Breast epithelium (tissue), 4 donors: Measurements from ENCODE around the gene FMOD. TPM values are rescaled to one million over a fixed set of nuclear protein-coding genes. Genes with fewer than 3 reads are reported as not detected.

Experiments
- DNase-seq, 2 donors: peaks; one replicate each; pipeline ENCODE4 v3.0.0-alpha.2; 2019; ENCODE audit warnings: low spot score in 2 of 2
- H3K27ac ChIP-seq, 2 donors: fragments of 200-600 bp; sonication (generic) in 1 of 2; one replicate each; pipeline ENCODE4 v1.5.1; 2016 to 2019; ENCODE audit warnings: mild to moderate bottlenecking in 1 of 2
- H3K27me3 ChIP-seq, 2 donors: fragments of 200-600 bp; sonication (generic) in 1 of 2; one replicate each; pipeline versions ENCODE4 v1.5.1 to v1.6.0; 2017 to 2019; ENCODE audit warnings: control low read depth in 1 of 2, mild to moderate bottlenecking in 1 of 2
- H3K36me3 ChIP-seq: fragments of 200-600 bp; one replicate; pipeline ENCODE4 v1.5.1; 2019
- H3K4me1 ChIP-seq, 2 donors: fragments of 200-600 bp; sonication (generic); one replicate each; pipeline ENCODE4 v1.5.1; 2016 to 2019; ENCODE audit warnings: control low read depth in 1 of 2
- H3K4me3 ChIP-seq, 3 donors: fragments of 200-600 bp; sonication (generic); 1 replicate in 2 of 3; 2 replicates in 1 of 3; pipeline ENCODE4 v1.5.1; 2016 to 2019; ENCODE audit warnings: mild to moderate bottlenecking in 3 of 3, moderate library complexity in 2 of 3
- H3K9me3 ChIP-seq, 2 donors: fragments of 200-600 bp; sonication (generic) in 1 of 2; one replicate each; pipeline ENCODE4 v1.5.1; 2016 to 2019; ENCODE audit warnings: control low read depth in 1 of 2
- CTCF ChIP-seq, 3 donors: fragments of 450-650 bp; IDR thresholded peaks; one replicate each; pipeline ENCODE4 v1.5.1; 2016 to 2017; ENCODE audit warnings: antibody characterized with exemption in 3 of 3, mild to moderate bottlenecking in 3 of 3, moderate library complexity in 3 of 3
- POLR2A ChIP-seq: fragments of 450-650 bp; IDR thresholded peaks from one replicate; pipeline ENCODE4 v1.6.1; 2016; ENCODE audit warnings: antibody characterized with exemption, mild to moderate bottlenecking, moderate library complexity
- POLR2AphosphoS5 ChIP-seq, 3 donors: sonication (generic); formaldehyde crosslinking; IDR thresholded peaks; one replicate each; pipeline ENCODE4 v1.6.1; 2017; ENCODE audit warnings: antibody characterized with exemption in 3 of 3
- intact Hi-C: fragments of 100-400 bp; cut with DNase I; formaldehyde crosslinking; loops from one replicate; pipeline ENCODE4 v1.15.1; 2023; ENCODE audit warnings: low total_unique reads
- total RNA-seq, 3 donors: library from RNA; depleted of rRNA; stranded (reverse); fragments of >200 nt; gene quantifications; one replicate each; pipeline ENCODE4 v1.1.0, GENCODE V29; 2016

Gene FMOD
- total RNA-seq, 3 donors from 2014 or later: 79.6 to 132 (median 92.4) TPM

- TF ChIP-seq POLR2AphosphoS5 (IDR thresholded peaks at IDR 0.05): no peak
- no peak for TF ChIP-seq CTCF (IDR thresholded peaks at IDR 0.05)
- TF ChIP-seq POLR2A: no peak
- Histone ChIP-seq H3K27me3 (no peaks in the 10 kb centered on the region), H3K9me3 (no peaks in the 10 kb centered on the region), H3K36me3 (no peaks in the 10 kb centered on the region), H3K4me1 (peaks cover 0 to 3% of the 10 kb centered on the region in 2 donors), H3K4me3 (no peak overlapping the region), H3K27ac (no peak overlapping the region)
- intact Hi-C loops: loop anchor here (10.0 kb wide), 1 partner anchor 123 kb away; no protein-coding TSS in a partner anchor
- no peak for DNase-seq
These were observed 11.2 kb upstream of the FMOD start for GRCh38 chr1:203361945-203362719.

DNA sequence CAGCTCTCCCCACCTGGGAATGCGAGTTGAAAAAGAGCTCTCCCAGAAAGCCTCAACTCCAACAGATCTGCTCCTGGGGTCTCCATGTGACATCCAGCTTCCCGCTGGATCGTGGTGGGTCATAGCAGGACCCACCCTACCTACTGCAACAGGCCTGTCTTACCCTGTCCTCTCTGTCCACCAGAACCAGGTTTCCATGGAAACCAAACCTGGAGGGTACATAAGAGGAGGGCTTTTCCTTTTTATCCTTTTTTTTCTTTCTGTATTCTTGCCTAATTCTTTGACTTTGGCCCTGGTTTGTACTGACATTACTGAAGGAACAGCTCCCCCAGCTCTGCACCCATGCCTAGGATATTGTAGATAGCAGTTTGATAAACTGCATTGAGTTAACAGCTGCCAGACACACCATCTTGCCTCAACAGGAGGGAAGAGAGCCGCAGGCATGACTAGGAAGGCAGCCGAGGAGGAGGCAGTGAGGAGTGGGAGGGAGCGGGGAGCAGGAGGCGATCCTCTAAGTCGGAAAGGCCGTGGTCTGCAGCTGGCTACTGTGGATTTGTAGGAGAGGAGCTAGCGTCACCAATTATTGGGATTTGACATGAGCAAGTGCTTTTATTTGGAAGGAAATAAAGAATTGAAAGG lies 9.7 kb upstream of the FMOD start:
- Histone ChIP-seq H3K27me3 (no peaks in the 10 kb centered on the region), H3K36me3 (no peaks in the 10 kb centered on the region), H3K4me3 (no peak overlapping the region), H3K27ac (no peak overlapping the region), H3K4me1 (peaks cover 0 to 3% of the 10 kb centered on the region in 2 donors), H3K9me3 (no peaks in the 10 kb centered on the region)
- no peak for DNase-seq
- no peak for TF ChIP-seq POLR2AphosphoS5 (IDR thresholded peaks at IDR 0.05)
- TF ChIP-seq CTCF (IDR thresholded peaks at IDR 0.05): no peak
- no peak for TF ChIP-seq POLR2A
- intact Hi-C loops: loop anchor here (10.0 kb wide), 1 partner anchor 124 kb away; no protein-coding TSS in a partner anchor

GRCh38 chr1:203359010-203359571 lies 8.2 kb upstream of the FMOD start:
- no peak overlapping the region for H3K4me3 ChIP-seq
- no peaks in the 10 kb centered on the region for H3K9me3 ChIP-seq
- no peaks in the 10 kb centered on the region for H3K27me3 ChIP-seq
- intact Hi-C loops: no loop called here
- TF ChIP-seq POLR2AphosphoS5 (IDR thresholded peaks at IDR 0.05) (no peak), POLR2A (no peak), CTCF (IDR thresholded peaks at IDR 0.05) (no peak)
- H3K36me3 ChIP-seq: no peaks in the 10 kb centered on the region
- H3K4me1 ChIP-seq: peaks cover 0 to 3% of the 10 kb centered on the region in 2 donors
- no peak overlapping the region for H3K27ac ChIP-seq
- peak in 1 of 2 donors; percentile 79 for DNase-seq

DNA sequence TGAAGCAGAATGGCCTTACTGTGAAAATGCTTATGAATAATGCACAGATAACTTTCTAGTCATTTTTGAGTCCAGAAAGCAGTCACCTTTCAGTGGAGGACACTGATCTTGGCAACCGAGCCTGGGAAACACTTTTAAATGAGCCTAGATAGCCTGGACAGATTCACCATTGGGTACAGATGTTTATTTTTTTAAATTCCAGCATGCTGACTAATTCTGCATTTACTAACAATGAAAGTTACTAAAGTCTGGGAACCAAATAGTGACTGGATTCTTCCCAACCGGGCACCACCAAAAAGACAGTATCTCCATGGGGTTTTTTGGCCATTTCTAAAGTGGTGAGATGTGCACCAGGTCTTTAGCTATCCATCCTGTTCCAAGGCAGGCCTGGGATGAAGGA lies 3.3 kb upstream of the FMOD start:
- H3K36me3 ChIP-seq: no peaks in the 10 kb centered on the region
- no peak overlapping the region for H3K4me3 ChIP-seq
- H3K27me3 ChIP-seq: no peaks in the 10 kb centered on the region
- H3K9me3 ChIP-seq: no peaks in the 10 kb centered on the region
- TF ChIP-seq CTCF (IDR thresholded peaks at IDR 0.05): no peak
- no peak for TF ChIP-seq POLR2AphosphoS5 (IDR thresholded peaks at IDR 0.05)
- no peak for TF ChIP-seq POLR2A
- H3K4me1 ChIP-seq: peaks cover 3 to 13% of the 10 kb centered on the region in 2 donors
- no peak for DNase-seq
- intact Hi-C loops: no loop called here
- H3K27ac ChIP-seq: peak overlapping the region in 1 of 2 donors; percentile 10

GRCh38 chr1:203353486-203353885 lies 2.6 kb upstream of the FMOD start:
- Histone ChIP-seq H3K27ac (no peak overlapping the region), H3K9me3 (no peaks in the 10 kb centered on the region), H3K4me3 (no peak overlapping the region), H3K27me3 (no peaks in the 10 kb centered on the region), H3K36me3 (no peaks in the 10 kb centered on the region), H3K4me1 (peaks cover 7 to 16% of the 10 kb centered on the region in 2 donors)
- intact Hi-C loops: no loop called here
- no peak for DNase-seq
- TF ChIP-seq CTCF (IDR thresholded peaks at IDR 0.05) (no peak), POLR2A (no peak), POLR2AphosphoS5 (IDR thresholded peaks at IDR 0.05) (no peak)
